Neural progenitor cell (in vitro differentiated cells): ENCODE measurements around the gene CMPK1. TPM values are rescaled to one million over a fixed set of nuclear protein-coding genes. Genes with fewer than 3 reads are reported as not detected.
"Not testable (repeated sequence)": the region's sequence is repeated elsewhere in the genome, so short reads cannot be mapped to it uniquely, and the experiment has no call there.

Source experiments
- DNase-seq: peaks from one replicate; pipeline ENCODE4 v3.0.0-alpha.2; 2016; ENCODE audit warnings: low spot score
- H2AFZ ChIP-seq: fragments of 200-600 bp; sonication (generic); replicated peaks from 2 replicates; pipeline ENCODE4 v1.6.1; 2016; ENCODE audit warnings: antibody characterized with exemption
- H3F3A ChIP-seq: fragments of 200-600 bp; sonication (generic); 2 replicates; pipeline ENCODE4 v1.6.1; 2016; ENCODE audit warnings: antibody characterized with exemption, low read depth
- H3K27ac ChIP-seq: fragments of 200-600 bp; sonication (generic); 2 replicates; pipeline ENCODE4 v1.5.1; 2016; ENCODE audit warnings: mild to moderate bottlenecking
- H3K27me3 ChIP-seq: fragments of 200-600 bp; sonication (generic); 2 replicates; pipeline ENCODE4 v1.6.1; 2016; ENCODE audit warnings: mild to moderate bottlenecking, moderate library complexity
- H3K36me3 ChIP-seq: fragments of 200-600 bp; sonication (generic); 2 replicates; pipeline ENCODE4 v1.5.1; 2016
- H3K4me1 ChIP-seq: fragments of 200-600 bp; sonication (generic); 2 replicates; pipeline ENCODE4 v1.6.1; 2016; ENCODE audit warnings: mixed run types
- H3K4me2 ChIP-seq: fragments of 200-600 bp; sonication (generic); 2 replicates; pipeline ENCODE4 v1.6.1; 2016
- H3K4me3 ChIP-seq: fragments of 200-600 bp; sonication (generic); 2 replicates; pipeline ENCODE4 v1.5.1; 2016
- H3K79me2 ChIP-seq: fragments of 200-600 bp; sonication (generic); 2 replicates; pipeline ENCODE4 v1.6.1; 2016; ENCODE audit warnings: low read depth
- H3K9ac ChIP-seq: fragments of 200-600 bp; sonication (generic); 2 replicates; pipeline ENCODE4 v1.6.1; 2016
- H3K9me3 ChIP-seq: fragments of 200-600 bp; sonication (generic); 2 replicates; pipeline ENCODE4 v1.5.1; 2016; ENCODE audit warnings: low read depth
- H4K20me1 ChIP-seq: fragments of 200-600 bp; sonication (generic); 2 replicates; pipeline ENCODE4 v1.6.1; 2016; ENCODE audit warnings: low read depth
- H3K27ac Mint-ChIP-seq: 3 replicates; pipeline ENCODE4 v1.8.0; 2021; ENCODE audit warnings: mixed read lengths
- H3K27me3 Mint-ChIP-seq: 2 replicates; pipeline ENCODE4 v1.8.0; 2022; ENCODE audit warnings: low read depth, mild to moderate bottlenecking, inconsistent platforms, moderate library complexity, mixed read lengths; ENCODE audit not compliant: insufficient read depth
- H3K36me3 Mint-ChIP-seq: 3 replicates; pipeline ENCODE4 v1.8.0; 2021; ENCODE audit warnings: mixed read lengths
- H3K4me1 Mint-ChIP-seq: 3 replicates; pipeline ENCODE4 v1.8.0; 2021; ENCODE audit warnings: mixed read lengths
- H3K4me3 Mint-ChIP-seq: 3 replicates; pipeline ENCODE4 v1.8.0; 2021; ENCODE audit warnings: mild to moderate bottlenecking, moderate library complexity, mixed read lengths
- H3K9me3 Mint-ChIP-seq: 3 replicates; pipeline ENCODE4 v1.8.0; 2020; ENCODE audit warnings: mixed read lengths
- CTCF ChIP-seq: fragments of 200-600 bp; sonication (generic); IDR thresholded peaks from 2 replicates; pipeline ENCODE4 v1.5.1; 2017; ENCODE audit warnings: antibody characterized with exemption, mild to moderate bottlenecking
- EZH2 ChIP-seq: fragments of 200-600 bp; sonication (generic); IDR thresholded peaks from 2 replicates; pipeline ENCODE4 v1.6.1; 2017; ENCODE audit warnings: antibody characterized with exemption, mild to moderate bottlenecking, moderate library complexity
- EZH2phosphoT487 ChIP-seq: fragments of 200-600 bp; sonication (generic); IDR thresholded peaks from 2 replicates; pipeline ENCODE4 v1.6.1; 2017; ENCODE audit warnings: antibody characterized with exemption
- total RNA-seq: library from RNA; depleted of rRNA; stranded (reverse); fragments of >200 nt; gene quantifications from 2 replicates; pipeline ENCODE4 v1.2.3, GENCODE V29; 2015; ENCODE audit warnings: low replicate concordance

Gene CMPK1
- total RNA-seq = 39.6 and 68.0 TPM in 2 replicates

- Histone ChIP-seq H4K20me1 (no peaks in the 10 kb centered on the region), H3K9ac (peak within 1 kb of the TSS; percentile 77), H3K27ac (peak within 1 kb of the TSS; percentile 96), H3F3A (peaks cover 35% of the 10 kb centered on the region), H3K27me3 (no peaks in the 10 kb centered on the region), H3K4me3 (peak within 1 kb of the TSS; percentile 92), H2AFZ (peak within 1 kb of the TSS; percentile 90), H3K36me3 (no peaks in the 10 kb centered on the region), H3K4me2 (peak within 1 kb of the TSS; percentile 94), H3K79me2 (peaks cover 56% of the 10 kb centered on the region), H3K9me3 (no peaks in the 10 kb centered on the region), H3K4me1 (peaks cover 20% of the 10 kb centered on the region)
- Mint-ChIP-seq H3K36me3 (no peaks in the 10 kb centered on the region), H3K4me1 (peaks cover 10% of the 10 kb centered on the region), H3K27me3 (peaks cover 3% of the 10 kb centered on the region), H3K4me3 (peak within 1 kb of the TSS; percentile 97), H3K27ac (peak within 1 kb of the TSS; percentile 97), H3K9me3 (no peaks in the 10 kb centered on the region)
- DNase-seq = peak; percentile 93
- TF ChIP-seq EZH2phosphoT487 = no peak
- TF ChIP-seq CTCF = no peak
- no peak for TF ChIP-seq EZH2
These were observed at the start of gene CMPK1 for GRCh38 chr1:47333578-47333921. Gene CMPK1 (plus strand): TSS chr1:47333790. CDS start chr1:47333946, 156 bp downstream.

- not testable (repeated sequence) for H3K27ac ChIP-seq, H3K9me3 ChIP-seq, H3K4me2 ChIP-seq, H3K27me3 Mint-ChIP-seq, H3K79me2 ChIP-seq, H3K27me3 ChIP-seq, H3K4me3 ChIP-seq, H2AFZ ChIP-seq, DNase-seq, H3K4me1 Mint-ChIP-seq, H4K20me1 ChIP-seq, H3K4me1 ChIP-seq, H3K9ac ChIP-seq, H3F3A ChIP-seq, H3K27ac Mint-ChIP-seq, H3K9me3 Mint-ChIP-seq, H3K4me3 Mint-ChIP-seq
- peaks cover 12% of the 10 kb centered on the region for H3K36me3 ChIP-seq
- H3K36me3 Mint-ChIP-seq = peaks cover 14% of the 10 kb centered on the region
These were observed 45.5 kb upstream of the CMPK1 start for GRCh38 chr1:47288116-47288515.

GRCh38 chr1:47294863-47295262 lies 38.7 kb upstream of the CMPK1 start:
- not testable (repeated sequence) for H3K27me3 ChIP-seq, H4K20me1 ChIP-seq, H3K4me1 Mint-ChIP-seq, H3K27me3 Mint-ChIP-seq, DNase-seq, H3K27ac ChIP-seq, H3K9me3 Mint-ChIP-seq, H2AFZ ChIP-seq, H3K9ac ChIP-seq, H3K4me3 Mint-ChIP-seq, H3F3A ChIP-seq, H3K4me1 ChIP-seq, H3K79me2 ChIP-seq, H3K4me2 ChIP-seq, H3K9me3 ChIP-seq, H3K36me3 Mint-ChIP-seq, H3K4me3 ChIP-seq, H3K27ac Mint-ChIP-seq
- peaks cover 21% of the 10 kb centered on the region for H3K36me3 ChIP-seq

- Histone ChIP-seq H3K4me3 (no peak overlapping the region), H3K27me3 (no peaks in the 10 kb centered on the region), H3K27ac (no peak overlapping the region), H3K36me3 (peaks cover 21% of the 10 kb centered on the region), H3F3A (peaks cover 10% of the 10 kb centered on the region), H4K20me1 (peaks cover 3% of the 10 kb centered on the region), H3K9ac (no peak overlapping the region), H3K4me2 (no peak overlapping the region), H2AFZ (no peak overlapping the region), H3K9me3 (no peaks in the 10 kb centered on the region), H3K79me2 (no peaks in the 10 kb centered on the region), H3K4me1 (no peaks in the 10 kb centered on the region)
- Mint-ChIP-seq H3K27ac (no peak overlapping the region), H3K27me3 (no peaks in the 10 kb centered on the region), H3K4me3 (no peak overlapping the region), H3K9me3 (no peaks in the 10 kb centered on the region), H3K36me3 (peaks cover 8% of the 10 kb centered on the region), H3K4me1 (no peaks in the 10 kb centered on the region)
- no peak for TF ChIP-seq EZH2
- no peak for DNase-seq
These were observed 38.0 kb upstream of the CMPK1 start for GRCh38 chr1:47295579-47295978.

GRCh38 chr1:47298025-47298699 lies 35.4 kb upstream of the CMPK1 start:
- H3F3A ChIP-seq = peaks cover 7% of the 10 kb centered on the region
- H3K36me3 ChIP-seq = peaks cover 28% of the 10 kb centered on the region
- no peak overlapping the region for H3K9ac ChIP-seq
- no peaks in the 10 kb centered on the region for H3K4me1 ChIP-seq
- TF ChIP-seq CTCF = no peak
- no peak for TF ChIP-seq EZH2phosphoT487
- no peak for TF ChIP-seq EZH2
- H3K27ac ChIP-seq = no peak overlapping the region
- H3K79me2 ChIP-seq = no peaks in the 10 kb centered on the region
- Mint-ChIP-seq H3K27me3 (no peaks in the 10 kb centered on the region), H3K27ac (no peak overlapping the region), H3K4me1 (no peaks in the 10 kb centered on the region), H3K9me3 (no peaks in the 10 kb centered on the region), H3K36me3 (peaks cover 15% of the 10 kb centered on the region), H3K4me3 (no peak overlapping the region)
- no peak overlapping the region for H2AFZ ChIP-seq
- DNase-seq = no peak
- H3K9me3 ChIP-seq = no peaks in the 10 kb centered on the region
- H3K4me3 ChIP-seq = no peak overlapping the region
- H3K4me2 ChIP-seq = no peak overlapping the region
- peaks cover 3% of the 10 kb centered on the region for H4K20me1 ChIP-seq
- H3K27me3 ChIP-seq = no peaks in the 10 kb centered on the region
